HG03045 (cell line): ENCODE results near the gene NAPG.
A peak's percentile ranks its signal among the peaks of the same experiment; 100 is the strongest.
"Not testable (repeated sequence)": the region's sequence is repeated elsewhere in the genome, so short reads cannot be mapped to it uniquely, and the experiment has no call there.

Source experiments
- ATAC-seq: cut with Tn5 transposase; IDR thresholded peaks from one replicate; pipeline ENCODE4 v1.9.1; 2021; ENCODE audit warnings: mild to moderate bottlenecking, moderate library complexity; ENCODE audit not compliant: unreplicated experiment

NAPG gene

GRCh38 chr18:10525697-10526560 lies at the start of gene NAPG:
NAPG (plus strand) TSS chr18:10526027; CDS start chr18:10526103, 76 bp downstream.
- ATAC-seq = peak; percentile 86

GRCh38 chr18:10476338-10476791 lies 49.5 kb upstream of the NAPG start:
- no peak for ATAC-seq

GRCh38 chr18:10477121-10477862 lies 48.5 kb upstream of the NAPG start:
- ATAC-seq = no peak

DNA sequence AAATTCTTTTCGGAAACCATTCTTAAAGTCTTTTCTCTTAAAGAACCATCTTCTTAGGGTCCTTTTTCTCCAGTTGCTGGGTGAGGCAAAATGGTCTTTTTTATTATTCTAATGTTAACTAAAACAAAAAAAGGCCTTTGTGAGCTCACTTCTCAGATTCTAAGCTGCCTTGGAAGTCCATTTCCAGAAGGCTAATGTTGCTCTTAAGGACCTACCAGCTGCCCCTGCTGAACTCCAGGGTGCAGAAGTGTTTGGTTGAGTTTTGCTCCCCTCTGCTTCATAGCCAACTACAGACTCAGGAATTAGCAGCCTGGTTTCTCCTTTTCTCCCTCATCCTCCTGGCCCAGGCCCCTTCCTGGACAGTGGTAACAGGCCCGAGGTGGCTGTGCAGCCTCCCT lies 48.0 kb upstream of the NAPG start:
- no peak for ATAC-seq

DNA sequence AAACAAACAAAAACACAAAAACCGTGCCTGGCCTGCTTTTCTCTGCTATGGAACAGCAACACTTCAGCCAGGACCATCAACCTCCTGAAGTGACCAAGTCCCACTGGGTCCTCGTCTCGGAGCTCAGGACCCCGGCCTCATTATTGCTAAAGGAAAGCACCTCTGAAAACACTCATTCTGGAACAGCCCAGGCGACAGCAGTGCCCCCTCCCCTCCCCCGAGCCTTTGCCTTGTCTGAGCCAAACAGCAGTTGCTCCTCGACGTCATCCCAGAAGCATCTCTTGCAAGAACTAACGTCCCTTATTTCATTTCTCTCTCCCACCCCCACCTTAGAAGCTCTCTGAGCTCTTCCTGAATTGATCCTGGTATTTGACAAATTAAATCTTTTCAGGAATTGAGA lies 44.0 kb upstream of the NAPG start:
- ATAC-seq = no peak

GRCh38 chr18:10482363-10482984 lies 43.4 kb upstream of the NAPG start:
- ATAC-seq = peak; percentile 6

DNA sequence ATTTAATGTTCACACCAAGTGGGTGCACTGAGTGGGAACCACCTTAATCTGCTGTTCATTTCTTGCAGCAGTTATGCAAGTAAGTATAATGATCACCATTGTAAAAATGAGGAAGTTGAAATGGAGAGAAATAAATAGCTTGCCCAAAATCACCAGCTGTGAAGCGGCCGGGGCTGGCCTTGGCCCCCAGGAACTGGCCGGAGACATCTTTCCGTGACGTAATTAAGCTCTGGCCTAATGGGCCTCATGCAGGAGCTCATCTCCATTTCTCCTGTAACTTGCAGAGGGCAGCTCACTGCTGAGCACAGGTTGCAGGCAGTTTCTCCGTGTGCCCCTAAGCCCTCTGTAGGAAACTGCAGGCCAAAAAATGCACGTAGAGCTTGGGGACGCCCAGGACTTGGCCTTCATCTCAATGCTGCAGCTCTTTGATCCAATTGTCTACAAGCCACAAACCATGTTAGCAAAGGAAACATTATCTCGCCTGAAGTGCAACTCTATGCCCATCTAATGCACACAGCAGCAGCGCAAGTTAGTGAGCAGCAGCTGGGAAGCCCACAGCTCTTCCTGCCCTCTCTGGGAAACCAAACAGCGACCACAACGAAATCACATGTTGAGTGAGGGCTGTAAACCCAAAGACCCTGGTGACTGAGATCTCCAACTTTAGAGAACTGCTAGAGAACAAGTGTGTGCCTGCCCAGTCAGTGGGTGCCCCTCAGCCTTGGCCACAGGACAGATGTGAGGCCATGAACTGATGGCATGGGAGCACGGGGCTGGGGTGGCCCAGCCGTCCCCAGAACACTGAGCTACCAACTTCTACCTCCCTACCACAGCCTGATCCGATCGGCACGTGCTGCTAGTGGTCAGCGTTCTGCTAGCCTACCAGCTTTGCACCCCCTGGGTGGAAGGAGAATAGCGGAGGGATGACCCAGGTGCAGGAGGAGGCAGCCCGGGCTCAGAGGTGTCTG lies 42.6 kb upstream of the NAPG start:
- peak; percentile 49 for ATAC-seq

GRCh38 chr18:10485475-10485874 lies 40.4 kb upstream of the NAPG start:
- ATAC-seq = no peak

GRCh38 chr18:10486362-10486761 lies 39.5 kb upstream of the NAPG start:
- no peak for ATAC-seq

DNA sequence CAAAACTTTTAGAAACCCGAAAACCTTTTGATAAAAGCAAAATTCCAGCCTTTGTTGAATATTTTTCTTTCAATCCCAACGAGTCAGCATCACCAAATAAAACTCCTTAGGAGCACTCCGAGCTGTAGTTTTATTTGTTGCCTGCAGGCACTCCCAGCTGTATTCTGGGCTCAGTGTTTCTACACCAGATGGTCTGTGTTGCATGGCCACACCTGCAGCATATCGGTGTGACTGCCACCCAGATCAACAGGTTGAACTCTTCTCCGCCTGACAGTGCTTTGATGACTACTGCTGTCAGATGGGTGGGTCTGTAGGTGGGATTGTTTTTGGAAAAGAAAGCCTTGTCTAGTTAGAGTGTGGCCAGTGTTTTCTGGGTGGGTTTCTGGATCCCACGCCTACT lies 38.7 kb upstream of the NAPG start:
- ATAC-seq = no peak

DNA sequence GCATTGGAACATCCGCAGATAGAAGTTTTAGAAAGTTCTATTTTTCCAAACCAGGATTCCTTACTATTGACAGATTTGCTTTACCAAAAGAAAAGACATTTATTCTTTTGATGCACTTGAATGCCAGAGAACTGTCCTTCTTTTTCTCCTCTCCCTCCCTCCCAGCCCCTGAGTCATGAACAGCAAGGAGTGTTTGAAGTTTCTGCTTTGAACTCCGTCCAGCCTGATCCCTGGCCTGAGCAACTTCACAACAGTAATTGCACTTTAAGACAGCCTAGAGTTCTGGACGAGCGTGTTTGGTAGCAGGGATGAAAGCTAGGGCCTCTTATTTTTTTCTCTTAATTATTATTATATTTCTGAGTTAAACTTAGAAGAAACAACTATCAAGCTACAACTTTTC lies 37.8 kb upstream of the NAPG start:
- no peak for ATAC-seq

- ATAC-seq = peak; percentile 93
Observed at GRCh38 chr18:10490401-10491165, 35.2 kb upstream of the NAPG start.

DNA sequence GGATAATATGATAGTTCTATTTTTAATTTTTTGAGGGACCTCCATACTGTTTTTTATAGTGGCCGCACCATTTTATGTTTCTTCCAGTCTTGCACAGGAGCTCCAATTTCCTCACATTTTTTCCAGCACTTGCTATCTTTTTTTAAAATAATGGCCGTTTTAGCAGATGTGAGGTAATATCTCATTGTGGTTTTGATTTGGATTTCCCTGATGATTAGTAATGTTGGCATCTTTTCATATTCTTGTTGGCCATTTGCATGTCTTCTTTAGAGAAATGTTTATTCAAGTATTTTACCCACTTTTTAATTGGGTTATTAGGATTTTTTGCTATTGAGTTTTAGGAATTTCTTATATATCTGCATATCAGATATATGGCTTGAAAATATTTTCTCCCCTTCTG lies 29.9 kb upstream of the NAPG start:
- no peak for ATAC-seq

GRCh38 chr18:10497206-10497749 lies 28.5 kb upstream of the NAPG start:
- ATAC-seq = no peak

DNA sequence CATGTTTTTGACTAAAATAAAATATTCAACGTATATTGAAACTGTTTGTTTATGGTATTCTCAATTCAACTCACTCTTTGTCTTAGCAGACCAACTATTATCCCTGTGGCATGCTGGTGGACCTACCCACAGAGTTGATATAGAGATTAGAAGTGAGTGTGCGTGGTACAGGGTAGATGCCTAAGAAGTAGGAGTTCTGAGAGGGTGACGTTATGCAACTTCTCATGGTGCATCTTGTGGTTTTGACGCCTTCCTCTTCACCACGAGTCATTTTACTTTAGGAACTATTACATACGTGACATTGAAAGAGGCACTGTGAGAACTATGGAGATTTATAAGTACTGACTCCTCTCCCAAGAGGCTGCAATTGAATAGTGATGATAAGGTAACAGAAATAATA lies 26.6 kb upstream of the NAPG start:
- no peak for ATAC-seq

- no peak for ATAC-seq
Observed at GRCh38 chr18:10500038-10500437, 25.8 kb upstream of the NAPG start.

- ATAC-seq = no peak
Observed at GRCh38 chr18:10504723-10505122, 21.1 kb upstream of the NAPG start.

- not testable (repeated sequence) for ATAC-seq
Observed at GRCh38 chr18:10505892-10506291, 19.9 kb upstream of the NAPG start.

DNA sequence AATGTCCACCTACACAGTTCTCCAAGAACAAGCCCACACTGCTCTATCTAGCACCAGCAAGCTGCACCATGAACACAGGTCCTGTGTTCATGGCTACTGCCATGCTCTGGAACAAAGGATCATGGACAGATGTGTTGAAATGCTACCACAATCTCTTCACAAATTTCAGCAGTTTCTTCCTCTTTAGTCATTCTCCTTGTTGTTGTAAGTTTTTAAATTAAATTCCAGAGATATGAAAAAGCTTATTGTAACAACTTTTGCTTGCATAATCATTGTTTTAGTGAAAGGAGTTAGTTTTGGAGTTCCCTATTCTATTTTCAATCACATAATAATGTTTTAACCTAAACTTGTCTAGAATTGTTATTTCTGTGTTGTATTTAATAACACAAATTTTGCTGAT lies 17.2 kb upstream of the NAPG start:
- no peak for ATAC-seq
